ENCODE measurements around the gene RAB3GAP2. TPM values are rescaled to one million over a fixed set of nuclear protein-coding genes. Genes with fewer than 3 reads are reported as not detected.
"Not testable (repeated sequence)": the region's sequence is repeated elsewhere in the genome, so short reads cannot be mapped to it uniquely, and the experiment has no call there.

The RAB3GAP2 gene
- total and polyA plus RNA-seq, 10 of the 15 experiments (the other 5 are each of a cell fraction or from before 2014, with no cell fraction given): 11.9 to 51.1 (median 24.4) TPM

- no peak for TF ChIP-seq CUX1 (IDR thresholded peaks at IDR 0.05; ENCODE audit: insufficient replicate concordance, low read depth, low read length)
- no peak for TF ChIP-seq CBFB (IDR thresholded peaks at IDR 0.05; ENCODE audit: low read depth)
- TF ChIP-seq RELA (IDR thresholded peaks at IDR 0.05; ENCODE audit: borderline replicate concordance, partially characterized antibody): no peak
- no peak for TF ChIP-seq ATF7 (IDR thresholded peaks at IDR 0.05; ENCODE audit: low read depth)
Measured at GRCh38 chr1:220313576-220313975, 41.3 kb upstream of the RAB3GAP2 start (continued).

- not testable (repeated sequence) for FAIRE-seq
Measured at GRCh38 chr1:220310147-220310546, 37.9 kb upstream of the RAB3GAP2 start.

More at GRCh38 chr1:220310147-220310546, 37.9 kb upstream of the RAB3GAP2 start:
- H3K4me2 ChIP-seq (ENCODE audit: control insufficient read depth, insufficient read depth); RAD21 ChIA-PET (ENCODE audit: unreplicated experiment); BruUV-seq (replicated peaks); H3K9ac ChIP-seq (ENCODE audit: control insufficient read depth, insufficient read depth, low read length); H3K36me3 ChIP-seq (ENCODE audit: control insufficient read depth in 2 of 2, insufficient read depth in 2 of 2, low read length in 1 of 2); H3K4me3 ChIP-seq; H3K4me1 ChIP-seq (ENCODE audit: control insufficient read depth, insufficient read depth, low read length); H3K79me2 ChIP-seq (ENCODE audit: control insufficient read depth, insufficient read depth, low read length); H2AFZ ChIP-seq (ENCODE audit: control insufficient read depth, low read depth, low read length); H3K9me3 ChIP-seq (replicated peaks; ENCODE audit: control insufficient read depth, insufficient read depth, low read length); DNase-seq (ENCODE audit: low read depth, low spot score); H3K27ac ChIP-seq (ENCODE audit: control insufficient read depth, insufficient read depth); intact Hi-C loops (cut with micrococcal nuclease; ENCODE audit: unreplicated experiment); H4K20me1 ChIP-seq (ENCODE audit: control insufficient read depth, insufficient read depth); SMC1A ChIA-PET (ENCODE audit: uncharacterized antibody, unreplicated experiment); ATAC-seq; in situ Hi-C loops (cut with MboI); H3K27me3 ChIP-seq (replicated peaks in 1 of 2; ENCODE audit: control insufficient read depth in 2 of 2, insufficient read depth in 2 of 2, low read length in 1 of 2): not testable (repeated sequence)
- ChIA-PET CTCF (interaction anchor here (2.1 to 2.8 kb wide), 2 partner anchors 13 to 18 kb away, joined by 5 to 12 read pairs; no protein-coding TSS in a partner anchor), POLR2A (interaction anchor here (0.5 to 0.6 kb wide), 2 partner anchors 18 to 221 kb away, joined by 3 to 4 read pairs; no protein-coding TSS in a partner anchor)
- 38% methylated on average over 4 of the region's 4 CpGs for WGBS (ENCODE audit: insufficient coverage, insufficient replicate concordance, low lambda C conversion rate, missing lambda C conversion rate)
